ENCODE results near the gene PRR5L. TPM values are rescaled to one million over a fixed set of nuclear protein-coding genes. Genes with fewer than 3 reads are reported as not detected.

PRR5L gene
- total and polyA plus RNA-seq, 2 experiments from 2014 or later = 3.1 to 8.9 TPM

DNA sequence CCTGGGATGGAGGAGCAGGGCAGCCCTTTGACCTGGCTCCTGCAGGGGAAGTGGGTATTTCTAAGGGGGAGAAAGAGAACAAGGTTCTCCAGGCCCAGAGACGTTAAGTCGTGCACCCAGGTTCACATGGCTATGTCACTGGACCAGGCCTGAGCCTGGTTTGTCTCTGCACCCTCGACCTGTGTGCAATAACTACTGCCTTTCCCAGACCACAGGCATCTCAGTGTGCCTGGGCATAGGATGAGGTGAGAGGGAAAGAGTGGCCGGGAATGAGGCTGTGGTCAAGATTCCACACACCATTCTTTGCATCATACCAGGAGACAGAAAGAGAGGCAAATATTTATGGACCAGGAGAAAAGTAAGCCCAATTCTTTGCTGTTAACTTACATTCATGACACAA, 66.8 kb downstream of the PRR5L start:
- Mint-ChIP-seq H3K27ac (peak overlapping the region; percentile 59; the same call in 1 of the 2 replicates), H3K4me1 (peaks cover 25% of the 10 kb centered on the region), H3K4me3 (peak overlapping the region; percentile 36; the same call in 1 of the 3 replicates), H3K9me3 (no peaks in the 10 kb centered on the region), H3K27me3 (ENCODE audit: insufficient read depth, low read depth, poor library complexity) (peaks cover 4% of the 10 kb centered on the region), H3K36me3 (ENCODE audit: low read depth) (no peaks in the 10 kb centered on the region)
- ATAC-seq = peak; percentile 27
- Histone ChIP-seq H3K4me2 (peak overlapping the region; percentile 20; the same call in 1 of the 2 replicates), H3K79me2 (replicated peaks; ENCODE audit: insufficient read depth) (no peaks in the 10 kb centered on the region), H3K4me1 (ENCODE audit: insufficient read depth) (peaks cover 6% of the 10 kb centered on the region; the same call in 1 of the 2 replicates), H2AFZ (no peak overlapping the region), H3F3A (replicated peaks; ENCODE audit: low read depth) (no peaks in the 10 kb centered on the region), H3K4me3 (no peak overlapping the region), H3K36me3 (ENCODE audit: insufficient read depth) (no peaks in the 10 kb centered on the region), H3K27me3 (ENCODE audit: insufficient read depth) (peaks cover 7% of the 10 kb centered on the region; the same call in 1 of the 2 replicates), H4K20me1 (replicated peaks; ENCODE audit: insufficient read depth) (no peaks in the 10 kb centered on the region), H3K9me2 (ENCODE audit: insufficient read depth) (no peaks in the 10 kb centered on the region), H3K27ac (ENCODE audit: low read depth) (no peak overlapping the region)
- TF ChIP-seq EZH2 (IDR thresholded peaks at IDR 0.05; ENCODE audit: low read depth, unreplicated experiment) = no peak
- no peak for TF ChIP-seq NANOG (IDR thresholded peaks at IDR 0.05; ENCODE audit: borderline replicate concordance)
- TF ChIP-seq ZNF462 (CRISPR knock-in tag; IDR thresholded peaks at IDR 0.05) = no peak
- TF ChIP-seq ETS1 (IDR thresholded peaks at IDR 0.05) = no peak
- TF ChIP-seq, protein P1, sequence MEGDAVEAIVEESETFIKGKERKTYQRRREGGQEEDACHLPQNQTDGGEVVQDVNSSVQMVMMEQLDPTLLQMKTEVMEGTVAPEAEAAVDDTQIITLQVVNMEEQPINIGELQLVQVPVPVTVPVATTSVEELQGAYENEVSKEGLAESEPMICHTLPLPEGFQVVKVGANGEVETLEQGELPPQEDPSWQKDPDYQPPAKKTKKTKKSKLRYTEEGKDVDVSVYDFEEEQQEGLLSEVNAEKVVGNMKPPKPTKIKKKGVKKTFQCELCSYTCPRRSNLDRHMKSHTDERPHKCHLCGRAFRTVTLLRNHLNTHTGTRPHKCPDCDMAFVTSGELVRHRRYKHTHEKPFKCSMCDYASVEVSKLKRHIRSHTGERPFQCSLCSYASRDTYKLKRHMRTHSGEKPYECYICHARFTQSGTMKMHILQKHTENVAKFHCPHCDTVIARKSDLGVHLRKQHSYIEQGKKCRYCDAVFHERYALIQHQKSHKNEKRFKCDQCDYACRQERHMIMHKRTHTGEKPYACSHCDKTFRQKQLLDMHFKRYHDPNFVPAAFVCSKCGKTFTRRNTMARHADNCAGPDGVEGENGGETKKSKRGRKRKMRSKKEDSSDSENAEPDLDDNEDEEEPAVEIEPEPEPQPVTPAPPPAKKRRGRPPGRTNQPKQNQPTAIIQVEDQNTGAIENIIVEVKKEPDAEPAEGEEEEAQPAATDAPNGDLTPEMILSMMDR (conservative IDR thresholded peaks at IDR 0.05; ENCODE audit: low read depth in 2 of 2) = no peak
- no peak for TF ChIP-seq EZH2phosphoT487 (IDR thresholded peaks at IDR 0.05; ENCODE audit: unreplicated experiment)
- no peak for DNase-seq (ENCODE audit: low spot score)

Data from GM23338 (cell line).